Measurements from ENCODE around the gene GRK5.

Gene GRK5

GRCh38 chr10:119469846-119470245, 262.5 kb downstream of the GRK5 start:
- H3K4me2 ChIP-seq (ENCODE audit: insufficient read depth, low read length), result no peak overlapping the region

GRCh38 chr10:119470920-119471702, 263.7 kb downstream of the GRK5 start:
- no peak overlapping the region for H3K9ac ChIP-seq (ENCODE audit: low read depth, low read length)
- DNase-seq (no peak), ATAC-seq (ENCODE audit: insufficient read depth, low read depth) (no peak)
- H3K27ac ChIP-seq (ENCODE audit: low read length), result no peak overlapping the region
- H3K79me2 ChIP-seq (ENCODE audit: insufficient read depth, low read length), result no peaks in the 10 kb centered on the region
- no peaks in the 10 kb centered on the region for H3K4me1 ChIP-seq (ENCODE audit: insufficient read depth, low read length)
- H3K36me3 ChIP-seq (ENCODE audit: insufficient read depth, low read length), result no peaks in the 10 kb centered on the region
- H3K4me2 ChIP-seq (ENCODE audit: insufficient read depth, low read length), result no peak overlapping the region
- H2AFZ ChIP-seq (ENCODE audit: low read depth, low read length), result no peak overlapping the region
- H3K4me3 ChIP-seq (ENCODE audit: low read depth in 1 of 2, low read length in 2 of 2), result no peak overlapping the region
- TF ChIP-seq EZH2 (IDR thresholded peaks at IDR 0.05; ENCODE audit: borderline replicate concordance, low read depth, low read length, severe bottlenecking), result no peak
- TF ChIP-seq, protein P1, sequence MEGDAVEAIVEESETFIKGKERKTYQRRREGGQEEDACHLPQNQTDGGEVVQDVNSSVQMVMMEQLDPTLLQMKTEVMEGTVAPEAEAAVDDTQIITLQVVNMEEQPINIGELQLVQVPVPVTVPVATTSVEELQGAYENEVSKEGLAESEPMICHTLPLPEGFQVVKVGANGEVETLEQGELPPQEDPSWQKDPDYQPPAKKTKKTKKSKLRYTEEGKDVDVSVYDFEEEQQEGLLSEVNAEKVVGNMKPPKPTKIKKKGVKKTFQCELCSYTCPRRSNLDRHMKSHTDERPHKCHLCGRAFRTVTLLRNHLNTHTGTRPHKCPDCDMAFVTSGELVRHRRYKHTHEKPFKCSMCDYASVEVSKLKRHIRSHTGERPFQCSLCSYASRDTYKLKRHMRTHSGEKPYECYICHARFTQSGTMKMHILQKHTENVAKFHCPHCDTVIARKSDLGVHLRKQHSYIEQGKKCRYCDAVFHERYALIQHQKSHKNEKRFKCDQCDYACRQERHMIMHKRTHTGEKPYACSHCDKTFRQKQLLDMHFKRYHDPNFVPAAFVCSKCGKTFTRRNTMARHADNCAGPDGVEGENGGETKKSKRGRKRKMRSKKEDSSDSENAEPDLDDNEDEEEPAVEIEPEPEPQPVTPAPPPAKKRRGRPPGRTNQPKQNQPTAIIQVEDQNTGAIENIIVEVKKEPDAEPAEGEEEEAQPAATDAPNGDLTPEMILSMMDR (IDR thresholded peaks at IDR 0.05; ENCODE audit: borderline replicate concordance, extremely low read depth, low read length, poor library complexity, severe bottlenecking), result no peak
- H3K27me3 ChIP-seq (ENCODE audit: insufficient read depth, low read length, poor library complexity), result no peaks in the 10 kb centered on the region
- H3K9me3 ChIP-seq (ENCODE audit: insufficient read depth, low read length, severe bottlenecking), result peaks cover 3% of the 10 kb centered on the region
- no peaks in the 10 kb centered on the region for H4K20me1 ChIP-seq (ENCODE audit: insufficient read depth, low read length)

More at GRCh38 chr10:119469846-119470245, 262.5 kb downstream of the GRK5 start:
- Histone ChIP-seq H3K4me1 (ENCODE audit: insufficient read depth, low read length) (no peaks in the 10 kb centered on the region), H2AFZ (ENCODE audit: low read depth, low read length) (no peak overlapping the region), H4K20me1 (ENCODE audit: insufficient read depth, low read length) (no peaks in the 10 kb centered on the region), H3K27ac (ENCODE audit: low read length) (no peak overlapping the region), H3K27me3 (ENCODE audit: insufficient read depth, low read length, poor library complexity) (no peaks in the 10 kb centered on the region), H3K9me3 (ENCODE audit: insufficient read depth, low read length, severe bottlenecking) (peaks cover 3% of the 10 kb centered on the region), H3K36me3 (ENCODE audit: insufficient read depth, low read length) (no peaks in the 10 kb centered on the region), H3K4me3 (ENCODE audit: low read depth in 1 of 2, low read length in 2 of 2) (no peak overlapping the region), H3K9ac (ENCODE audit: low read depth, low read length) (no peak overlapping the region), H3K79me2 (ENCODE audit: insufficient read depth, low read length) (no peaks in the 10 kb centered on the region)
- DNase-seq (no peak), ATAC-seq (ENCODE audit: insufficient read depth, low read depth) (no peak)
- TF ChIP-seq, protein P1 (IDR thresholded peaks at IDR 0.05; ENCODE audit: borderline replicate concordance, extremely low read depth, low read length, poor library complexity, severe bottlenecking), result no peak
- TF ChIP-seq EZH2 (IDR thresholded peaks at IDR 0.05; ENCODE audit: borderline replicate concordance, low read depth, low read length, severe bottlenecking), result no peak

DNA sequence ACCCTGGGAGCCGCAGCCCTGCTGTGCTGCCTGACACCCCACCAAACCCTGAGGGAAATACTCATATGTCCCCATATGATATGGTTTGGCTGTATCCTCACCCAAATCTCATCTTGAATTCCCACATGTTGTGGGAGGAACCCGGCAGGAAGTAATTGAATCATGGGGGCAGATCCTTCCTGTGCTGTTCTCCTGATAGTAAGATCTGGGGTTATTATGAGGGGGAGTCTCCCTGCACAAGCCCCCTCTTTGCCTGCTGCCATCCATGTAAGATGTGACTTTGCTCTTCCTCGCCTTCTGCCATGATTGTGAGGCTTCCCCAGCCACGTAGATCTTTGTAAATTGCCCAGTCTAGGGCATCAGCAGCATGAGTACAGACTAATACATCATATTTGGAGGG, 266.4 kb downstream of the GRK5 start:
- Histone ChIP-seq H3K4me2 (ENCODE audit: insufficient read depth, low read length) (no peak overlapping the region), H3K9me3 (ENCODE audit: insufficient read depth, low read length, severe bottlenecking) (peaks cover 3% of the 10 kb centered on the region), H3K4me3 (ENCODE audit: low read depth in 1 of 2, low read length in 2 of 2) (no peak overlapping the region), H3K4me1 (ENCODE audit: insufficient read depth, low read length) (peaks cover 21% of the 10 kb centered on the region), H3K36me3 (ENCODE audit: insufficient read depth, low read length) (no peaks in the 10 kb centered on the region), H4K20me1 (ENCODE audit: insufficient read depth, low read length) (no peaks in the 10 kb centered on the region), H3K79me2 (ENCODE audit: insufficient read depth, low read length) (no peaks in the 10 kb centered on the region), H3K9ac (ENCODE audit: low read depth, low read length) (no peak overlapping the region), H3K27me3 (ENCODE audit: insufficient read depth, low read length, poor library complexity) (no peaks in the 10 kb centered on the region), H2AFZ (ENCODE audit: low read depth, low read length) (no peak overlapping the region), H3K27ac (ENCODE audit: low read length) (no peak overlapping the region)
- DNase-seq (no peak), ATAC-seq (ENCODE audit: insufficient read depth, low read depth) (no peak)
- TF ChIP-seq, protein P1 (IDR thresholded peaks at IDR 0.05; ENCODE audit: borderline replicate concordance, extremely low read depth, low read length, poor library complexity, severe bottlenecking), result no peak
- no peak for TF ChIP-seq EZH2 (IDR thresholded peaks at IDR 0.05; ENCODE audit: borderline replicate concordance, low read depth, low read length, severe bottlenecking)
